ENCODE data around the gene EPHB4. TPM values are rescaled to one million over a fixed set of nuclear protein-coding genes. Genes with fewer than 3 reads are reported as not detected.

EPHB4 gene
- total RNA-seq, 1 donor: 82.0 TPM

DNA sequence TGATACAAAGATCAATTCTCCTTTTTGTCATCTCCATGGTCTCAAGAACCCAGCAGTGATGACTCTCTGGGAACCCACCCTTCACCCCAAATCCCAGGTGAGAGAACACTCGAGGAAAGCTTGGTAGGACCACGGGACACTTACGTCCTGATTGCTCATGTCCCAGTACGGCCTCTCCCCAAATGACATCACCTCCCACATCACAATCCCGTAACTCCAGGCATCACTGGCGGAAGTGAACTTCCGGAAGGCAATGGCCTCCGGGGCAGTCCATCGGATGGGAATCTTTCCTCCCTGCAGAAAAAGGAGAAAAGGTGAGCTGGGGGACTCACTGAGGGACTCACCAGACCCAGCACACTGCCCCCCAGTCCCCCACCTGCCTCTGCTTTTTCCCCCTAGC, 21.0 kb downstream of the EPHB4 start:
- no peak overlapping the region for H3K4me3 ChIP-seq (ENCODE audit: low read depth, low read length)
- TF ChIP-seq, protein P1, sequence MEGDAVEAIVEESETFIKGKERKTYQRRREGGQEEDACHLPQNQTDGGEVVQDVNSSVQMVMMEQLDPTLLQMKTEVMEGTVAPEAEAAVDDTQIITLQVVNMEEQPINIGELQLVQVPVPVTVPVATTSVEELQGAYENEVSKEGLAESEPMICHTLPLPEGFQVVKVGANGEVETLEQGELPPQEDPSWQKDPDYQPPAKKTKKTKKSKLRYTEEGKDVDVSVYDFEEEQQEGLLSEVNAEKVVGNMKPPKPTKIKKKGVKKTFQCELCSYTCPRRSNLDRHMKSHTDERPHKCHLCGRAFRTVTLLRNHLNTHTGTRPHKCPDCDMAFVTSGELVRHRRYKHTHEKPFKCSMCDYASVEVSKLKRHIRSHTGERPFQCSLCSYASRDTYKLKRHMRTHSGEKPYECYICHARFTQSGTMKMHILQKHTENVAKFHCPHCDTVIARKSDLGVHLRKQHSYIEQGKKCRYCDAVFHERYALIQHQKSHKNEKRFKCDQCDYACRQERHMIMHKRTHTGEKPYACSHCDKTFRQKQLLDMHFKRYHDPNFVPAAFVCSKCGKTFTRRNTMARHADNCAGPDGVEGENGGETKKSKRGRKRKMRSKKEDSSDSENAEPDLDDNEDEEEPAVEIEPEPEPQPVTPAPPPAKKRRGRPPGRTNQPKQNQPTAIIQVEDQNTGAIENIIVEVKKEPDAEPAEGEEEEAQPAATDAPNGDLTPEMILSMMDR (IDR thresholded peaks at IDR 0.05; ENCODE audit: insufficient read depth, low read depth, low read length): no peak
- no peak for DNase-seq (ENCODE audit: low read depth)

GRCh38 chr7:100804681-100805431, 22.5 kb downstream of the EPHB4 start:
- DNase-seq (ENCODE audit: low read depth): peak; percentile 63
- no peak overlapping the region for H3K4me3 ChIP-seq (ENCODE audit: low read depth, low read length)
- TF ChIP-seq, protein P1 (IDR thresholded peaks at IDR 0.05; ENCODE audit: insufficient read depth, low read depth, low read length): no peak

GRCh38 chr7:100803398-100804161, 23.7 kb downstream of the EPHB4 start:
- DNase-seq (ENCODE audit: low read depth): peak; percentile 93
- TF ChIP-seq, protein P1 (IDR thresholded peaks at IDR 0.05; ENCODE audit: insufficient read depth, low read depth, low read length): no peak
- H3K4me3 ChIP-seq (ENCODE audit: low read depth, low read length): peak overlapping the region; percentile 15

DNA sequence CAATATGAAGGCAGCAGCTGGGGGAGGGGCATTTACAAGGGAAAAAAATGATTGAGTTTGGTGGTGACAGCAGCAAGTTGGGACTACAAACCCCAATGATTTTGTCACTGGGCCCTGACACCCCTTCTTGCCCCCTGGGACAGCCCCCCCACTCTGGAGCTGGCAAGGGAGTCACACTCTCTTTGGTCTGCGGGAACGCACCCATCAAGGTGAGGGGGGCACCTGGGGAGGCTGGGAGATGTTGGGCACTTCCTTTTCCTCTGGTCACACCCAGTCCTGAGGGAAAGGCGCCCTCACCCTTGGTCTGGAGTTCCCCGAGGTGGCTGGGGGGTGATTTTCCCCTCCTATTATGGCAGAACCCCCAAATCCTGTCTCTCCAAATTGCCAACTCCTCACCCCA, 24.4 kb downstream of the EPHB4 start:
- no peak for DNase-seq (ENCODE audit: low read depth)
- TF ChIP-seq, protein P1 (IDR thresholded peaks at IDR 0.05; ENCODE audit: insufficient read depth, low read depth, low read length): no peak
- no peak overlapping the region for H3K4me3 ChIP-seq (ENCODE audit: low read depth, low read length)

GRCh38 chr7:100801833-100802568, 25.3 kb downstream of the EPHB4 start:
- no peak overlapping the region for H3K4me3 ChIP-seq (ENCODE audit: low read depth, low read length)
- peak; percentile 95 for DNase-seq (ENCODE audit: low read depth)
- TF ChIP-seq, protein P1 (IDR thresholded peaks at IDR 0.05; ENCODE audit: insufficient read depth, low read depth, low read length): no peak

GRCh38 chr7:100799037-100799896, 28.1 kb downstream of the EPHB4 start:
- peak; percentile 77 for DNase-seq (ENCODE audit: low read depth)
- no peak overlapping the region for H3K4me3 ChIP-seq (ENCODE audit: low read depth, low read length)
- TF ChIP-seq, protein P1 (IDR thresholded peaks at IDR 0.05; ENCODE audit: insufficient read depth, low read depth, low read length): peak; percentile 87
